ES-I3 (cell line): ENCODE measurements around the gene PXYLP1.

Experiments
- H3K36me3 ChIP-seq: 2 replicates; pipeline ENCODE4 v1.6.1; 2013; ENCODE audit warnings: mild to moderate bottlenecking, low read length, control low read depth, moderate library complexity; ENCODE audit not compliant: insufficient read depth
- H3K4me1 ChIP-seq: 2 replicates; pipeline ENCODE4 v1.6.1; 2013; ENCODE audit warnings: mild to moderate bottlenecking, control low read depth, low read length; ENCODE audit not compliant: insufficient read depth
- H3K9ac ChIP-seq: 2 replicates; pipeline ENCODE4 v1.6.1; 2013; ENCODE audit warnings: low read depth, mild to moderate bottlenecking, low read length, moderate library complexity
- H3K9me3 ChIP-seq: 2 replicates; pipeline ENCODE4 v1.6.1; 2013; ENCODE audit warnings: mild to moderate bottlenecking, low read length, moderate library complexity; ENCODE audit not compliant: control insufficient read depth, insufficient read depth

PXYLP1 gene

DNA sequence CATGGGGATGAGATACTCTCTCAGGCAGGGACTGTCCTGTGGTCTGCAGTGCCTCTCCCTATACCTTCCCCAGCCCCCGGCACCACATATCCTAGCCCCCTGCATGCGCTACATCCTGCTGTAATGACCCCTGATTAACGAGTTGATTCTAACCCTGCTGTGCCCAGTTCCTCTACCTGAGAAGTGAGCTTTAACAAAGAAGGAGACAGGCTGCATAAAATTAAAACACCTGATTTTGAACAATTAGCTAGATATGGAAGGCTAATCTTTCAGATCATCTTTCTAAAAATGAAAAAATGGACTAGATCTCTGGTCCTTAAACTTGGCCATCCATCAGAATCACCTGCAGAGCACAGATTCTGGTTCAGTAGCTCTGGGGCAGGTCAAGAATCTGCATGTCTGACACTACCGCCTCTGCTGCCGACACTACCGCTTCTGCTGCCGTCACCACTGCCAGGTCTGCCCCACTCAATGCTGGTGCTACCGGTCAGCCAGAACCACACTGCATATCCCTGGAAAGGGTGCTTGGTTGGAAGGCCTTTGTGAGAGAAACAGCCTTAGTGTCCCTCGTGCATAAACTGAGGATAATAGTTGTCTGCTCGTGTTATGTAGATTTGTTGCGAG is 103.1 kb downstream of the PXYLP1 start:
- Histone ChIP-seq H3K9ac (no peak overlapping the region), H3K36me3 (no peaks in the 10 kb centered on the region), H3K9me3 (no peaks in the 10 kb centered on the region), H3K4me1 (no peaks in the 10 kb centered on the region)

DNA sequence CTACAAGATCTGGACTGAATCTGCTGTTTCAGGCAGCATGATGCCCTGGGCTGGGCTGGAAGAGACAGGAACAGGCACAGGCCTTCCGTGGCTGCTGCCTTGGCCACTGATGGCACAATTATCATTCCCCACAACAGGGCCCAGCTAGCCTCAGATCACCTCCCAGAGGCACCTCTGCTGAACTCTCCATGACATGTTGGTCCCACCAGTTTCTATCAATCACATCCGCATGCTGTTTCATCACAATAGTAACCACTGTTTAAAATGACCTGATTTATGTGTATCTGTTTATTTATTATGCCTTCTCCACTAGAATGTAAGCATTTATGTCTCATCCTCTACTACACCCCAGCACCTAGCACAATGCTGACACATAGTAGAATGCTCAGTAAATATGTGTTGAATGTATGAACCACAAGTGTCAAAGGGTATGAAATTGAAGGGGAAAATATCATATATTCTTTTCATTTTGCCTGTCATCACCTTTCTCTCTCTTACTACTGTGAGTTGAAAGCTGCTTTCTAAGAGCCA is 104.0 kb downstream of the PXYLP1 start:
- Histone ChIP-seq H3K36me3 (no peaks in the 10 kb centered on the region), H3K9ac (no peak overlapping the region), H3K4me1 (no peaks in the 10 kb centered on the region), H3K9me3 (no peaks in the 10 kb centered on the region)

DNA sequence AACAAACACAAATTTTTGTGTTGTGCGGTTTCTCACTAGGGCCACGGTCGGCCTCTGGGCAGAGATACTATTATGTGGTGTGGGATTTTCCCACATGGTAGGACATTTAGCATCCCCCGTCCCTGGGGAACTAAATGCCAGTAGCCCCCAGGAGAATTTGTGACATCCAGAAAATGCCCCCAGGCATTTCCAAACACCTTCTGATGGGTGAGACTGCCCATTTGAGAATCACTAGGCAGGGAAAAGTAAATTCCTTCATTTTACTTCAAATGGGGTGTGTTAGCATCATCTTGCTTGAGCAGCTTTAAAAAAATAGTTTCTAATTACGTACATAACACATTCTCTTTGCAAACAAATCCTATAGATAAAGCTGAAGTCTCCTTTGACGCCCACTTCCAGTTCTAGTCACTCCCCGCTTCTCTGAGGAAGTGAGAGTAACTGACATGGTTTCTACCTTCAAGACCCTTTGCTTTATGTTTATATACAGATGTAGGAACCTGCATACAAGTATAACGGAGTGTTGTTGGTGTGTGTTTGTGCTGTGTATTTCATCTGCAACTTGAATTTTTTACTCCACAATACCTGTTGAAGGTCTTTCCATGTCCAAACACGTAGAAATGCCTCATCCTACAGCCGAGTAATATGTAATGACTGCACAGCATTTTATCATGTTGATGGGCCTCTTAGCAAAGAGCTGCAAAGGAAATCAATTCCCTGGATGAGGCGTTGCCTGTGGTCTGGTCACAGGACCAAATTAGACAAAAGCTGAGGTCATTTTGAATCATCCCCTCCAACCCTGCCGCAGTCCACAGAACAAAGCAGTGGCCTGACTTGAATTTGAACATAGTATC is 105.3 kb downstream of the PXYLP1 start:
- Histone ChIP-seq H3K4me1 (no peaks in the 10 kb centered on the region), H3K36me3 (no peaks in the 10 kb centered on the region), H3K9ac (no peak overlapping the region), H3K9me3 (no peaks in the 10 kb centered on the region)

DNA sequence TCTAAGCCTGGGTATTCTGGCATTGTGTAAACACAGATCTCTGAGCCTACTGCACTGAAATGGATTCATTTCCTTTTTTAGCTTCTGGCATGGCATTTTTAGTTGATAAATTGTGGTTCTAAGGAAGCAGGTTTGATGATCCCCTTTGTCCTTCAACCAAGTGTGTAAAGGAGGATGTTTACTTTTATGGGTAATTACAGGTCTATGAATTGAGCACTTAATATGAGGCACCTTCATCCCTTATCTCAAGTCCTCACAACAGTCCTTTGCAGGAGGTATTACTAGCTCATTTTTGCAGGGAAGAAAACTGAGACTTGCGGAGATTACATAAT is 105.9 kb downstream of the PXYLP1 start:
- Histone ChIP-seq H3K36me3 (no peaks in the 10 kb centered on the region), H3K4me1 (no peaks in the 10 kb centered on the region), H3K9me3 (no peaks in the 10 kb centered on the region), H3K9ac (no peak overlapping the region)

- Histone ChIP-seq H3K9me3 (no peaks in the 10 kb centered on the region), H3K9ac (no peak overlapping the region), H3K36me3 (no peaks in the 10 kb centered on the region), H3K4me1 (no peaks in the 10 kb centered on the region)
Measured at GRCh38 chr3:141337991-141338390, 106.4 kb downstream of the PXYLP1 start.

- no peaks in the 10 kb centered on the region for H3K4me1 ChIP-seq
- no peaks in the 10 kb centered on the region for H3K36me3 ChIP-seq
- no peak overlapping the region for H3K9ac ChIP-seq
- no peaks in the 10 kb centered on the region for H3K9me3 ChIP-seq
Measured at GRCh38 chr3:141338881-141339280, 107.3 kb downstream of the PXYLP1 start.

GRCh38 chr3:141341536-141341935 is 109.9 kb downstream of the PXYLP1 start:
- Histone ChIP-seq H3K4me1 (no peaks in the 10 kb centered on the region; the same call in 1 of the 2 replicates), H3K9me3 (no peaks in the 10 kb centered on the region), H3K9ac (no peak overlapping the region), H3K36me3 (no peaks in the 10 kb centered on the region)

DNA sequence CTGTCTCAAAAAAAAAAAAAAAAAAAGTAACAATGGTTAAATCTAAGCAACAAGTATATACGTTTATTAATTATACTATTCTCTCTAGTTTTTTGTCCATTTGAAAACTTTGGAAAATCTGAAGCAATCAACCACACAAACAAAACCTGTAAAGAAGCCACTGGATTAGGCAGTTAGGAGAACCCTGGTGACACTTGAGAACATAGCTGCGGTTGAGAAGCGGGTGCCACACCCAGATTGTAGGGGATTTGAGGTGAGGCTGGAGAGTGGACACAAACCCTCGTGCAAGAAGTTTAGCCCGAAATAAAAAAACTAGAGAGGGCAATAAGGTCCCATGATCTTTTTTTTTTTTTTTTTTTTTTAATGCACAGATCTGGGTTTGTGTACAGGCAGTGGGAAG is 110.8 kb downstream of the PXYLP1 start:
- H3K9me3 ChIP-seq = no peaks in the 10 kb centered on the region
- H3K9ac ChIP-seq = no peak overlapping the region
- no peaks in the 10 kb centered on the region for H3K36me3 ChIP-seq
- no peaks in the 10 kb centered on the region; the same call in 1 of the 2 replicates for H3K4me1 ChIP-seq

DNA sequence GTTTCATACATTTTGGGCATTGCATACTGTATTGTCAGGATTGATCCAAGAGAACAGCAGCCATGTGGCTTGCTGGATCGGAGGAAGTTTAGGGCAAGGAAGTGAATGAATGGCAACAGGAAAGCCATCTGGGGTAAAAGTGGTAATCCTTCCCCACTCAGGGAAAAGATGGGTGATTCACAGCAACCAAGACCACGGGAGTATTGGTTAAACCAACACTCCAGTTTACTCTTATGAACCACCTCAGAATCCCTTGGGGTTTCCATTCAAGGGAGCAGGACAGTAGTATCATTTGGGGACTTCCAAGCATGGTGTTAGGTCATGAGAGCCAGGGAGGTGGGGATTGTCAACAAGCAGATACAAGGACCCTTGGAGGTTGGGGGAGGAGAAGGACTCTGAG is 111.5 kb downstream of the PXYLP1 start:
- Histone ChIP-seq H3K36me3 (no peaks in the 10 kb centered on the region), H3K9ac (no peak overlapping the region), H3K9me3 (no peaks in the 10 kb centered on the region), H3K4me1 (no peaks in the 10 kb centered on the region; the same call in 1 of the 2 replicates)

GRCh38 chr3:141343865-141344271 is 112.2 kb downstream of the PXYLP1 start:
- H3K4me1 ChIP-seq = peaks cover 6% of the 10 kb centered on the region
- no peak overlapping the region for H3K9ac ChIP-seq
- H3K36me3 ChIP-seq = no peaks in the 10 kb centered on the region
- no peaks in the 10 kb centered on the region for H3K9me3 ChIP-seq
